ES-I3 (cell line): Measurements from ENCODE around the gene LOC101059915.
"Not testable (repeated sequence)": the region's sequence is repeated elsewhere in the genome, so short reads cannot be mapped to it uniquely, and the experiment has no call there.

Experiments used
- H3K36me3 ChIP-seq: 2 replicates; pipeline ENCODE4 v1.6.1; 2013; ENCODE audit warnings: mild to moderate bottlenecking, low read length, control low read depth, moderate library complexity; ENCODE audit not compliant: insufficient read depth
- H3K4me1 ChIP-seq: 2 replicates; pipeline ENCODE4 v1.6.1; 2013; ENCODE audit warnings: mild to moderate bottlenecking, control low read depth, low read length; ENCODE audit not compliant: insufficient read depth
- H3K9ac ChIP-seq: 2 replicates; pipeline ENCODE4 v1.6.1; 2013; ENCODE audit warnings: low read depth, mild to moderate bottlenecking, low read length, moderate library complexity
- H3K9me3 ChIP-seq: 2 replicates; pipeline ENCODE4 v1.6.1; 2013; ENCODE audit warnings: mild to moderate bottlenecking, low read length, moderate library complexity; ENCODE audit not compliant: control insufficient read depth, insufficient read depth

The LOC101059915 gene

GRCh38 chrX:71629467-71629866 lies 37.9 kb upstream of the LOC101059915 start:
- H3K36me3 ChIP-seq, result no peaks in the 10 kb centered on the region
- H3K9ac ChIP-seq, result no peak overlapping the region
- H3K4me1 ChIP-seq, result no peaks in the 10 kb centered on the region
- H3K9me3 ChIP-seq, result no peaks in the 10 kb centered on the region

GRCh38 chrX:71632923-71633657 lies 34.3 kb upstream of the LOC101059915 start:
- Histone ChIP-seq H3K36me3 (no peaks in the 10 kb centered on the region), H3K9me3 (no peaks in the 10 kb centered on the region), H3K4me1 (no peaks in the 10 kb centered on the region), H3K9ac (no peak overlapping the region)

GRCh38 chrX:71634366-71634765 lies 33.0 kb upstream of the LOC101059915 start:
- Histone ChIP-seq H3K9ac (no peak overlapping the region), H3K36me3 (no peaks in the 10 kb centered on the region), H3K4me1 (no peaks in the 10 kb centered on the region), H3K9me3 (no peaks in the 10 kb centered on the region)

GRCh38 chrX:71636438-71637252 lies 30.7 kb upstream of the LOC101059915 start:
- H3K9me3 ChIP-seq, result no peaks in the 10 kb centered on the region
- no peak overlapping the region for H3K9ac ChIP-seq
- H3K36me3 ChIP-seq, result no peaks in the 10 kb centered on the region
- no peaks in the 10 kb centered on the region for H3K4me1 ChIP-seq

GRCh38 chrX:71637253-71637618 lies 30.1 kb upstream of the LOC101059915 start:
- Histone ChIP-seq H3K9ac (no peak overlapping the region), H3K36me3 (no peaks in the 10 kb centered on the region), H3K4me1 (no peaks in the 10 kb centered on the region), H3K9me3 (no peaks in the 10 kb centered on the region)

- no peak overlapping the region for H3K9ac ChIP-seq
- H3K4me1 ChIP-seq, result no peaks in the 10 kb centered on the region
- no peaks in the 10 kb centered on the region for H3K9me3 ChIP-seq
Observed at GRCh38 chrX:71637848-71638247, 29.5 kb upstream of the LOC101059915 start.

GRCh38 chrX:71638409-71638808 lies 28.9 kb upstream of the LOC101059915 start:
- Histone ChIP-seq H3K9ac (no peak overlapping the region), H3K9me3 (no peaks in the 10 kb centered on the region), H3K36me3 (no peaks in the 10 kb centered on the region), H3K4me1 (no peaks in the 10 kb centered on the region)

More at GRCh38 chrX:71637848-71638247, 29.5 kb upstream of the LOC101059915 start:
- no peaks in the 10 kb centered on the region for H3K36me3 ChIP-seq

DNA sequence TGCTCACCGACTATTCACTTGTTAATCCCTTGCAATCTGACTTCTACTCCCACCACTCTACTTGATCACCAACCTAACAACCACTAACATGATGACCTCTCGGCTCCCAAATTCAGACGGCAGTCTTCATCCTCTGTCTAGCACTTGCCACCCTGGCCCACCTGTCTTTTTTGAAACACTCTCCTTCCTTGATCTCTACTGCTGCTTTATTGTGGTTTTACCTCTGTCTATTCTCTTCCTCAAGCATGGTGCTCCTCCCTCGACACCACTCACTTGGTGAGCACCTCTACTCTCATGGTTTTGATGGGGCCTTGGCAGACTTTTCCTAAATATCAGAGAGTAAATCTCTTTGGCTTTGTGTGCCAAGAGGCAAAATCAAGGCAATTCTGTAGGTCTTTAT lies 27.3 kb upstream of the LOC101059915 start:
- Histone ChIP-seq H3K9ac (no peak overlapping the region), H3K4me1 (no peaks in the 10 kb centered on the region), H3K9me3 (no peaks in the 10 kb centered on the region), H3K36me3 (no peaks in the 10 kb centered on the region)

DNA sequence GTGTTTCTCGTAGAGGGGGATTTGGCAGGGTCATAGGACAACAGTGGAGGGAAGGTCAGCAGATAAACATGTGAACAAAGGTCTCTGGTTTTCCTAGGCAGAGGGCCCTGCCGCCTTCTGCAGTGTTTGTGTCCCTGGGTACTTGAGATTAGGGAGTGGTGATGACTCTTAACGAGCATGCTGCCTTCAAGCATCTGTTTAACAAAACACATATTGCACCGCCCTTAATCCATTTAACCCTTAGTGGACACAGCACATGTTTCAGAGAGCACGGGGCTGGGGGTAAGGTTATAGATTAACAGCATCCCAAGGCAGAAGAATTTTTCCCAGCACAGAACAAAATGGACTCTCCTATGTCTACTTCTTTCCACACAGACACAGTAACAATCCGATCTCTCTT lies 22.9 kb upstream of the LOC101059915 start:
- H3K4me1 ChIP-seq, H3K9ac ChIP-seq, H3K36me3 ChIP-seq, H3K9me3 ChIP-seq: not testable (repeated sequence)

DNA sequence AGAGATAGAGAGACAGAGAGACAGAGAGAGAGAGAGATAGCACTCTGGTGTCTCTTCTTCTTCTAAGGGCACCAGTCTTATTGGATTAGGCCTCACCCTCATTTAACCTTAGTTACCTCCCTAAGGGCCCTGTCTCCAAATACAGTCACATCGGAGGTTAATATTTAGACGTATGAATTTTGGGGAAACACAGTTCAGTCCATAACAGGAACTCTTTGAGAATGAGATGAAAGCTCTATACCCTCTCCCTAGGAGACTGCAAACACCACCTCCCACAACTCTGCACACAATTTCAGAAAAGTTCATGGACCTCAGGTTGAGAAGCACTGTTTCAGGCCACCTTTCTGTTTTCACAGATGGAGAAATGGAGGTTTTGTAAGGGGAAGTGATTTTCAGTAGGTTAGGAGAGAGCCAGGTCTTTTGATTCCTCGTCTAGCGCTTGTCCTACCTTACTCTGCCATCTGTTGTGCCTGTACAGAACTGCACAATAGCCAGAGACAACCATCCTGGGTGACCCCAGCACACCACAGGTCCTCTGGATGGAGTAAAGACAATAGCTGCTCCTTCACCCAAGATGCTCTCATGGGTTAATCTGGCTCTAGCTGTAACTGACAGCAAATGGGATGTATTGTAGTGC lies 16.9 kb upstream of the LOC101059915 start:
- H3K36me3 ChIP-seq, result no peaks in the 10 kb centered on the region
- H3K9ac ChIP-seq, result no peak overlapping the region
- no peaks in the 10 kb centered on the region for H3K9me3 ChIP-seq
- no peaks in the 10 kb centered on the region for H3K4me1 ChIP-seq

DNA sequence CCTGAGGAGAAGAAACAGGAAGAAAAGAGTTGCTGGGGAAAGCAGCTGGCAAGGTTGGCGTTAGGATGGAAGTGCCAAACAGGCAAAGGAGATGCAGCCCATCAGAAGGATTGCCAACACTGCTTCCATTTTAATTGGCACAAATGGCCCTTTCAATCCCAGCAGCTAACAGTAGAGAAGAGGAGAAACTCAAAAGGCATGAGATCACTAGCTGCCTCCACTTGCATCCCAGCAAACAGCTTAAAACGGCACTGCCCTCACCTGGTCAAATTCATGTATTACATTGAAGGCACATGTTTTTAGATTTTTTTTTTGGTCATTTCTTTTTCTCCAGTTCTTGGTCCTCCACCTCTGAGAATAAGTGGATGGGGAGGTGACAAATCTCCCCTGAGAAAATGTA lies 14.9 kb upstream of the LOC101059915 start:
- no peak overlapping the region for H3K9ac ChIP-seq
- no peaks in the 10 kb centered on the region for H3K36me3 ChIP-seq
- no peaks in the 10 kb centered on the region for H3K4me1 ChIP-seq
- H3K9me3 ChIP-seq, result no peaks in the 10 kb centered on the region

DNA sequence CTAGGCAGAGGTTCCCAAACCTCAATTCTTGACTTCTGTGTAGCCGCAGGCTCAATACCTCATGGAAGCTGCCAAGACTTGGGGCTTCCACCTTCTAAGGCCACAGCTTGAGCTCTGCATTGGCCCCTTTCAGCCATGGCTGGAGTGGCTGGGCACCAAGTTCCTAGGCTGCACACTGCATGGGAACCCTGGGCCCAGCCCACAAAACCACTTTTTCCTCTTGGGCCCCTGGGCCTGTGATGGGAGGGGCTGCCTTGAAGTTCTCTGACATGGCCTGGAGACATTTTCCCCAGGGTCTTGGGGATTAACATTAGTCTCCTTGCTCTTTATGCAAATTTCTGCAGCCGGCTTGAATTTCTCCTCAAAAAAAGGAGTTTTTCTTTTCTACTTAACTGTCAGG lies 14.0 kb upstream of the LOC101059915 start:
- no peaks in the 10 kb centered on the region for H3K36me3 ChIP-seq
- H3K9me3 ChIP-seq, result no peaks in the 10 kb centered on the region
- H3K9ac ChIP-seq, result no peak overlapping the region
- H3K4me1 ChIP-seq, result no peaks in the 10 kb centered on the region

DNA sequence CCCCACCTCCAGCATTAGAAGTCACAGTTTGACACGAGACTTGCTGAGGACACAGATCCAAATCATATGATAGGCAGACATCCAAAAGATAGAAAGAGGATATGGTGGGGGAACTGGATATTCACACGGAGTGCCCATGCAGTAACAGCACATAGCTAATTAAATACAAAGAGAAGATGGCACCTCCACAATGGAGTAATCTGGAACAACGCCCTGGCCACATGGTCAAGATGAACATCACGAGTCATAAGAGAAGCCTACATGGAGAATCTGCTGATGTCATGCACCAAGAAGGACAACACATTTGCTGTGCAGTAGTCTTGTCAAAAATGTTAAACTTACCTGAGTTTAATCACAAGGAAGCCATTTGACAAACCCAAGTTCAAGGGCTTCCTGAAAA lies 10.1 kb upstream of the LOC101059915 start:
- no peaks in the 10 kb centered on the region for H3K36me3 ChIP-seq
- no peaks in the 10 kb centered on the region for H3K4me1 ChIP-seq
- no peak overlapping the region for H3K9ac ChIP-seq
- H3K9me3 ChIP-seq, result no peaks in the 10 kb centered on the region

DNA sequence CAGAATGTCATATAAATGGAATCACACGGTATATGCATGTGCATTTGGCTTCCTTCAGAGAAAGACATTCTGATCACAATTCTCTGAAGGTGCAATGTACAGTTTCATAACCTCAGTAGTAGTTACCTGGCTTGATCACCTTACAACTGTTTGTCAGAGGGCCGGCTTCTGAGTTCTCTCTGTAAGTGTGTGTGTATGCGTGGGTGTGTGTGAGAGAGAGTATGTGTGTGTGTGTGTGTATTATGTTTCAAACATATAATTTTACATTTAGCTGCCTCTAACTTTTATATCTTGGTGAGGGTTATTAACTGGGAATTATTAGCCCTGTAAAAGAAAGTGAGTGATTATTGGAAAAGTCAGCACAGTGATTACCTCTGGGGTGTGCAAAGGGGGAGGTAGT lies 8.0 kb upstream of the LOC101059915 start:
- no peaks in the 10 kb centered on the region for H3K36me3 ChIP-seq
- 0 out of 2 replicates have a peak, but pooled peaks cover 4% of the 10 kb centered on the region for H3K4me1 ChIP-seq
- no peak overlapping the region for H3K9ac ChIP-seq
- H3K9me3 ChIP-seq, result no peaks in the 10 kb centered on the region

- Histone ChIP-seq H3K9me3 (no peaks in the 10 kb centered on the region), H3K9ac (no peak overlapping the region), H3K36me3 (no peaks in the 10 kb centered on the region), H3K4me1 (0 out of 2 replicates have a peak, but pooled peaks cover 4% of the 10 kb centered on the region)
Observed at GRCh38 chrX:71659959-71660358, 7.4 kb upstream of the LOC101059915 start.
